GM19328 (cell line): ENCODE results near the gene GPR4.
"Not testable (repeated sequence)": the region's sequence is repeated elsewhere in the genome, so short reads cannot be mapped to it uniquely, and the experiment has no call there.

Source experiments
- ATAC-seq: cut with Tn5 transposase; IDR thresholded peaks from one replicate; pipeline ENCODE4 v1.9.1; 2021; ENCODE audit warnings: mild to moderate bottlenecking, moderate library complexity; ENCODE audit not compliant: unreplicated experiment

Gene GPR4

DNA sequence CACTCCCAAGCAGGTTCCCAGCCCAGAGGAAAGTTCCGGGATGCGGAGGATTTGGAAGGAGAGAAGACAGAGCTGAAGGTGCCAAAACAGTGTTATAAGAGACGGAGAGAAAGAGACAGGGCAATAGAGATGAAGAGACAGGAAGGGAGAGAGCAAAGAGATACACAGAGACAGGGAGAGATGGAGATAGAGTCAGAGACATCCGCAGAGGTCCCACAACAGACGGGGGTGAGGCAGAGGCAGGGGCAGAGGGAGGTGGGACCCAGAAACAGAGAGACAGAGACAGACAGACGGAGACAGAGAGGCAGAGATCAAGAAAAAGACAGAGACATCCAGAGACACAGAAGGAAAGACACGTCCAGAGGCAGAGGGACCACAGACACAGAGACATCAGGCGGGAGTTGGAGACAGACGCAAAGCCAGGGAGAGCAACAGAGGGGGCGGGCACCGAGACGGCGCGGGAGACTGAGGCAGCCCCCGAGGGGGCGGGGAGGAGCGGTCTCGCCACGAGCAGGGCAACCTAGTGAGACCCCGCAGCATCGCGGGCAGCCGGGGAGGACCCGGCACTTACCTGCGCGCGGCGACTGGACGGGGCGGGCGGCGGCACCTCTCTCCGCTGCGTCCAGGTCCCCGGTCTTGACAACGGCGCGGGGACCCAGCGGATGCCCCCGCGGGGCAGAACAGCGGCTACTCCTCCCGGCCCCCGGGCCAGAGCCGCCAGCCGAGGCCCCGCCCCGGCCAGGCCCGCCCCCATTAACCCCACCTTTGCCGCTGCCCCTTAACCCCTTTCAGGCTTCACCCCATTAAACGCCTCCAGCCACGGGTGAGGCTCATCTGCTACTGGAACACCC lies at the start of gene GPR4:
Gene GPR4, minus strand, starts transcription at position 689 of the 851 bp plus-strand sequence. CDS start 10,346 bp downstream, outside the sequence.
- ATAC-seq = no peak

DNA sequence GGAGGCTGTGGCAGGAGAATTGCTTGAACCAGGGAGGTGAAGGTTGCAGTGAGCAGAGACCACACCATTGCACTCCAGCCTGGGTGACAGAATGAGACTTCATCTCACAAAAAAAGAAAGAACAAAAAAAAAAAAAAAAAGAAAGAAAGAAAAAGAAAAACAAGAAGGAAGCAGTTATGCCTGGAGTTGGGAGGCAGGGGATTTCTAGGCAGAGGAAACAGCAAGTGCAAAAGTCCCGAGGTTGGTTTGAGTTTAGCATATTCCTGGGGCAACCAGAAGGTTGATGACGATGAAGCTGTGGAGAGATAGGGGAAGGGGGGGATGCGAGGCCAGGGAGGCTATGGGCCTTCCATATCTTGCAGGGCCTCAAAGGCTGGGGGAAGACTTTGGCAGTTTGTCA lies 48.7 kb upstream of the GPR4 start:
- no peak for ATAC-seq

DNA sequence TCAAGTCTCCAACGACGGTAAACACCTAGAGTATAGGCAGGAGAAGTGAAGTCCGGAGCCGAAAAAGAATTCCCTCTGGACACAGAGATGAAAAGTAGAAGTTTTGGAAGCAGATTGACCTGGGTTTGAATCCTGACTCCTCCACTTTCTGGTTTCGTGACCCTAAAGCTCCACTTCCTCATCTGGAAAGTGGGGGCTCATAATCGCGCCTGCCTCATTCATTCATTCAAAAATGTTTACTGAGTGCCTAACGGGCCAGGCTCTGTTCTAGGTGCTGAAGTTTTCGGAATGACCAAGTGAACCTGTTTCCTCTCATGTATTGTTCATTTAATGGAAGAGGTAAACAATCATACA lies 44.3 kb upstream of the GPR4 start:
- ATAC-seq = no peak

DNA sequence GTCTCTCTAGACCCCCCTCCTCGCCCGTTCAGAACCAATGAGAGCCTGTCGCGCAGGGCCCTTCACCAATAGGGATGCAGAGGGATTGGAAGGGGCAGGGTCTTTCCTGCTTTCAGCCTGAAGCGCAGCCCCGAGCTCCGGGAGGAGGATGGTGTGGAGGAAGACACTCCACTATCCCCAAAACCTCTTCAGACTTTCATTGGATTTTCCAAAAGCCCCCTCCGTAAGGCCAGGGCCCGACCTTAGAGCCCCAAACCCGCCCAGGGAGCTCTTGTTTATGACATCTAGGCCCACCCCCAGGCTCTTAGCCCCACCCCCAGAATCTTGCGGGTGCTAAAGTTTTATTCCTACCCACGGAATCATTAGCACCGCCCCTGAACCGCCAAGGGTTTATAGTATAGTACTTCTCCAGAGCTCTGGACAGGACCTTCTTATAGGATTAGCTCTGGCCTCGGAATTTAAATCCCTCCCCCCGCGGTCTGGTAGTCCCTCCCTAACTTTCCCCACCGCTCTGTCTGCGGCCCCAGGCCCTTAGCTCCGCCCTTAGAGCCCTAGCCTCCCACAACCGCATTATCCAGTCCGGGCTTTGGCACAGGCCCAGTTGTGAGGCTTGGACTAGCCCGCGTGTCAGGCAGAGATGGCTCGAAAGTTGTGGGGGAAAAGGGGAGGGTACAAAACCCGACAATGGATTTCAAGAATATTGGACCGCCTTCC lies 43.8 kb upstream of the GPR4 start:
- no peak for ATAC-seq

DNA sequence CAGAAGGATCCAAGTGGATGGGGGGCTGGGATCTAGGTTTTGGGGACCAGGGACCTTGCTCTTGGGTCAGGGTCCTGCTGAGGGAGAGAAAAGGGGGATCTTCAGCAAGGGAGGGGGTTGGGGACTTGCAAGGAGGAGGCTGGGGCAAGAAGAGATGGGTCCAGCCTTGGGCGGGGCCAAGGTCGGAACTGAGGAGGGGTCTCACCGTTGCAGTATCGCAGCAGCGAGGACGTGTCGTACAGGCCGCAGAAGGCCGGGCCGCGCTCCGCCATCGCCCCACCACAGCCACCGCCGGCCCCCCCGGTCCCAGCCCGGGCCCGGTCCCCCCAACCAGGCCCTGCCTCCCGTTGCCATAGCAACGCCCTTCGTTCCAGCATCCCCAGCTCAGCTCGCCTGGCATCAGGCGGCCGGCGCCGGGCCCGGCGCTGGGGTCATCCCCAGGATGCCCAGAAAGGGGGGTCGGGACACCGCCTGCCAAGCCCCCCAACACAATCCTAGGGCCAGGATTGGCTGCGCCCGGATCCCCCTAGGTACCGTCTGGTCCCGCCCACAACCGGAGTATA lies 43.1 kb upstream of the GPR4 start:
- ATAC-seq = no peak

DNA sequence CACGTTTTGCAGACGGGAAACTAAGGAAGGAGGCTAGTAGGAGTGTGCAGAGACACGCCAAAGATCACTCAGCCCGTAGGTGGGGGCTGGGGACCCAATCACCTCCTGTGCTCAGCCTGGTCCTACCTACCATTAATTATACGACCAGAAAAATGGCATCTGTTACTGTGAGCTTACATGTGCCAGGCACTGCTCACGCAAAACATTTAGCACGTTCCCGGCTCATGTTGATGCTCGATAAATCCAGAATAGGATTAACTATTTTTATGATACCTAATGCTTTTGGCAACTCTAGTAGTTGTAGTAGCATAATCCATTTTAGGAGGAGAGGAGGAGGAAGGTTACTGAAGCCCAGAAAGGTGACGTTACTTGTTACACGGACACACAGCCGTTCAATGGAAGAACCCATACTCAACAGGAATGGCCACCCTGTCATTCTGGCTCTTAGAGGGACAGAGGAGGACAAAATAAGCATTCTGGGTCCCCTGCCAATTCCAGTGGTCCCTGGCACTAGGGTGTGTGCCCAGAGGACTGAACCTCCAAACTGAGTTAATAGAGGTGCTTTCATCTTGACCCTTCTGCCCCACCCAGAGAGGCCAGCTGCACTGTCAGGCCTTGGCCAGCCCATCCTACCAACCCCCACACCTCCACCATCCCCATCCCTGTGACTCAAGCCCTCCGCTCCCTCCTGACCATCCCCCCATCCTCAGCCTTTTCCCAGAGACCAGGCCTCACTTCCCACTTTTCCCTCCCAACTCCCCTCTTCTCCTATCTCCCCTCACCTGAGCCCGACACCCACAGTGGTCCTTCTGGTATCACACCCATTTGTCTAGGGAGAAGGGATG lies 42.1 kb upstream of the GPR4 start:
- ATAC-seq = no peak

- ATAC-seq = no peak
These were observed 41.3 kb upstream of the GPR4 start for GRCh38 chr19:45643024-45643926.

DNA sequence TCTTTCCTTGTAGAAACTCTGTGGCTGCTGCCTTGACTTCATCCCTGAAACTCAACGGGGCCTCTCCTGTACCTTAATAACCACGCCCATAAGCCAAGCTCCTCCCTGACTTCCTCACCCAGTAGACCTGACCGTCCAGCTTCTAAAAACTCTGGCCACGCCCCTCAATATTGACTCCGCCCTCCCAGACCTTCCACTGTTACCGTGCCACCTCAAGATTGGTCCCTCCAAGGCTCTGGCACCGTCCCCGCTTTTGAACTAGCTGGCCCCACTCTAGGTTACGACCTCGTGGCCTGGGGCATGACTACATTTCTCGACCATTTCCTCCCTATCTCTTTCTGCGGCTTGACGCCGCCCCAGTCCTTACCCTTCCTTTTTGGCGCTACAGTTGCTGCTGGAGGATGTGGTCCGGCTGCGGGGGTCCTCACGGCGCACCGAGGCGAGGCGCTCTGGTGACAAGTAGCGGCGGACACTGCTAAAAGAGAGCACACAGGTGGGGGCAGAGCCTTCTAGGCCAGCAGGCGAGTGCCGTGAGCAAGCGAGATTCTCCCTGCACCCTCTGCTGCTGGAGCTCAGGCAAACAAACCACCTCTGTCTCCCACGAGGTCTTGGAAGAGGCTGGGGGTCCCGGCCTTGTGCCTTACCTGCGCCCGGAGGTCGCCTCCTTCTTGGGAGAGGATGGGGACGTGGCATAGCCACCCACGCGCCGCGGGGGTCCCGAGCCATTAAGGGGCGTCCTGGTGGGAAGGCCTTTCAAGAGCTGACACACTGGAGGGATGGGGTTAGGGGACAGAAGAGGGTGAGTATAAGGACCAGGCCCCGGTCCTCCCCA lies 39.5 kb upstream of the GPR4 start:
- ATAC-seq = no peak

DNA sequence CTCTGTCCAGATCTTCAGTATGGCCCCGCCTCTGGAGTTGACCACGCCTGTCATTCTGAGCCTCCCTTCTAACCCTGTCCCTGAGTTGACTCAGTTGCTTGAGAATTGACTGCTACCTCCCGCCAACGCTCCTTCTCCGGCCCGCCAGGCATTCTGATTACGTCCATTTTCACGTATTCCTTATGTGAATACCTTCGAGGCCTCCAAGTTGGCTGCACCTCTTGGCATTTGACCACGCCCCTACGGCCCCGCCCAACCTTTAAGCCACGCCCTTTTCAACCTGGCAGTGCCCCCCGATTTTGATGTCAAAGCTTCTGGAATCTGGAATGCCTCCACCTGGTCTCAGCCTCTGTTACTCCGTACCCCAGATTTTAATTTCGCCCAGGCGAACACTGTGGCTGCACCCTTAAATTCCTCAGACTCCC lies 38.8 kb upstream of the GPR4 start:
- no peak for ATAC-seq

DNA sequence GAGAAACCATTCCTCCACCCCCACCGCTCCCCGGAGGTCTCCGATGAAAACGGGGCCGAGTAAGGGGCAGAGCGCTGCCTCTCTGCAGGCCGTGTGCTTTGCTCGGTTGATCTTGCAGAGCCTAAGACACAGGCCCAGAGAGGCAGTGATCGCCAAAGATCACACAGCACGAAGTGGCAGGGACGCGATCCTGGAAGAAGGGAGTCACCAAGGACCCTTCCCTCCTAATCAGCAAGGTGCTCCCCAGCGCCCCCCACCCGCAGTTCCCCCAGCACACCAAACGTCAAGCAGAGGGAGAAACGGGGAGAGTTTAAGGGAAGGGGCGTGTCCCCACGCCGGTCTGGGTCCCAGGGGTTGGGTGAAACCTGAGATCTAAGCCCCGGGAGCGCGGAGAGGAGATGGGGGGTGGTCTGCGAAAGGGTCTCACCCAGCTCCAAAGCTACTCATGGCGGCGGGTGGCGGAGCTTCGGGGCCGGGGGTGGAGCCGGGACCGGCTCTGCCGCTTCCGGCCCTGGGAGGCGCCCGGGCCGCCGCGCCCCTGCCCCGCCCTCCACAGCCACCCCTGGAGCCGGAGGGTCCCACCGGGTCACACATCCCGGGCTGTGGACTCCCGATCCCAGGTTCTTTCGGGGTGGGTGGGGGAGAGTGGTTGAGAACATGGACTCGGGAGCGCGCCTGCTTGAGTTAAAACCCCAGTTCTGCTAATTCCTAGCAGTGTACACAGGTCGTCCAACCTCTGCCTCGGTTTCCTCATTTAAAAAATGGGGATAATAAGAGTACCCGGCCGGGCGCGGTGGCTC lies 37.1 kb upstream of the GPR4 start, which contains the start of gene EML2:
Gene EML2, minus strand, starts transcription at position 468 of the 800 bp plus-strand sequence. Its CDS starts 21 bp downstream, at position 447.
- ATAC-seq = no peak

GRCh38 chr19:45637890-45638667 lies 36.1 kb upstream of the GPR4 start:
- ATAC-seq = no peak

DNA sequence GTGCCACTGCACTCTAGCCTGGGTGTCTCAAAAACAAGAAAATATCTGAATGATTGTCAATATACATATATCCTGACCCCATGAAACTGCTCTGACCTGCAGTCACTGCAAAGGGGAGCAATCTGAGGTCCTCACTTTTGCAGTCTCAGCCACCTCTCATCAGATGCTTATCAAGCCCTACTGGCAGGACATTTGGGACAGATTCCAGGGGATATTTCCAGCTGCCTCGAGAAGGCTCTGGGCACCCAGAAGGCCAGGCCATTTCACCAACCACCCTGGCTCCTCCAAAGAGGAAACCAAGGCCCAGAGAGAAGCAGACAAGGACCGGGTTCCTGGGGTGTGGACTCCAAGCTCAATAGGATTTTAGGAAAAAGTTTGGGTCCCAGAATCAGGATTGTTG lies 34.9 kb upstream of the GPR4 start:
- ATAC-seq = no peak

- ATAC-seq = no peak
These were observed 34.3 kb upstream of the GPR4 start for GRCh38 chr19:45636275-45636674.

- no peak for ATAC-seq
These were observed 30.6 kb upstream of the GPR4 start for GRCh38 chr19:45632468-45633196.

- no peak for ATAC-seq
These were observed 28.5 kb upstream of the GPR4 start for GRCh38 chr19:45630463-45630862.

DNA sequence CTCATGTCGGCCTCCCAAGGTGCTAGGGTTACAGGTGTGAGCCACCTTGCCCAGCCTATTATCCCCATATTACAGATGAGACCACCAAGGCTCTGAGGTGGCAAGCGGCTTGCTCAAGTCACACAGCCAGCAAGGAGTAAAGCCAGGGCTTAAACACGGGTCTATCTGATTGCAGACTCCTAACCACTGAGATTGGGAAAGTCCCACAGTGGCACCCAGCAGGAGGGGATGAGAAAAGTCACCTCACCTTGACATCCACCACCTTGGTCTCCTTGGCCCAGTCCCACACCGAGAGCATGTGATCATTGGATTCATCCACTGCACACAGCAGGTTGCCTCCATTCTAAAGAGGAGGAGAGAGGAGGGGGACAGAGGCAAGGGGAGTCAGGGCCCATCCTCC lies 27.7 kb upstream of the GPR4 start:
- no peak for ATAC-seq

DNA sequence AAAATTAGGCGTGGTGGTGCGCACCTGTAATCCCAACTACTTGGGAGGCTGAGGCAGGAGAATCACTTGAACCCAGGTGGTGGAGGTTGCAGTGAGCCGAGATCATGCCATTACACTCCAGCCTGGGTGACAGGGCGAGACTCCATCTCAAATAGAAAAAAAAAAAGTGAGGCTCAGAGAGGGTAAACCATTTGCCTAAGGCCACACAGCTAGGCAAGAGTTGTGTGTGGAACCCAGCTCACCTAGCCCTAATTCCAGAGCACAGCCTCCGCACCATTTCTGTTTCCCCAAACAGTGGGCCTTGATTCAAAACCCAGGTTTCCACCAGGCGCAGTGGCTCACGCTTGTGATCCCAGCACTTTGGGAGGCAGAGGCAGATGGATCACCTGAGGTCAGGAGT lies 26.2 kb upstream of the GPR4 start:
- ATAC-seq = not testable (repeated sequence)
